MM.1S (cell line): ENCODE results near the gene MYO10.

Experiments used
- EZH2 ChIP-seq: fragments of 300-600 bp; sonication (generic); optimal IDR thresholded peaks from 2 replicates; pipeline ENCODE3; 2017; ENCODE audit warnings: low read depth, mild to moderate bottlenecking, antibody characterized with exemption, low read length, mixed read lengths
- EZH2phosphoT487 ChIP-seq: fragments of 300-600 bp; sonication (generic); IDR thresholded peaks from 2 replicates; pipeline ENCODE4 v1.6.1; 2018; ENCODE audit warnings: antibody characterized with exemption, low read length
- TF ChIP-seq, protein P1 (sequence below): fragments of 300-600 bp; sonication (generic); IDR thresholded peaks from 2 replicates; pipeline ENCODE4 v1.5.1; 2016; ENCODE audit warnings: antibody characterized with exemption, low read length, mixed read lengths

GRCh38 chr5:16809010-16809394 is 127.1 kb downstream of the MYO10 start:
- TF ChIP-seq, protein P1, sequence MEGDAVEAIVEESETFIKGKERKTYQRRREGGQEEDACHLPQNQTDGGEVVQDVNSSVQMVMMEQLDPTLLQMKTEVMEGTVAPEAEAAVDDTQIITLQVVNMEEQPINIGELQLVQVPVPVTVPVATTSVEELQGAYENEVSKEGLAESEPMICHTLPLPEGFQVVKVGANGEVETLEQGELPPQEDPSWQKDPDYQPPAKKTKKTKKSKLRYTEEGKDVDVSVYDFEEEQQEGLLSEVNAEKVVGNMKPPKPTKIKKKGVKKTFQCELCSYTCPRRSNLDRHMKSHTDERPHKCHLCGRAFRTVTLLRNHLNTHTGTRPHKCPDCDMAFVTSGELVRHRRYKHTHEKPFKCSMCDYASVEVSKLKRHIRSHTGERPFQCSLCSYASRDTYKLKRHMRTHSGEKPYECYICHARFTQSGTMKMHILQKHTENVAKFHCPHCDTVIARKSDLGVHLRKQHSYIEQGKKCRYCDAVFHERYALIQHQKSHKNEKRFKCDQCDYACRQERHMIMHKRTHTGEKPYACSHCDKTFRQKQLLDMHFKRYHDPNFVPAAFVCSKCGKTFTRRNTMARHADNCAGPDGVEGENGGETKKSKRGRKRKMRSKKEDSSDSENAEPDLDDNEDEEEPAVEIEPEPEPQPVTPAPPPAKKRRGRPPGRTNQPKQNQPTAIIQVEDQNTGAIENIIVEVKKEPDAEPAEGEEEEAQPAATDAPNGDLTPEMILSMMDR: no peak
- TF ChIP-seq EZH2phosphoT487 (no peak), EZH2 (no peak)
